HG03196 (cell line): ENCODE data around the gene SAMD7.
A peak's percentile ranks its signal among the peaks of the same experiment; 100 is the strongest.

Source experiments
- ATAC-seq: cut with Tn5 transposase; IDR thresholded peaks from one replicate; pipeline ENCODE4 v1.9.1; 2021; ENCODE audit not compliant: unreplicated experiment

SAMD7 gene, protein sequence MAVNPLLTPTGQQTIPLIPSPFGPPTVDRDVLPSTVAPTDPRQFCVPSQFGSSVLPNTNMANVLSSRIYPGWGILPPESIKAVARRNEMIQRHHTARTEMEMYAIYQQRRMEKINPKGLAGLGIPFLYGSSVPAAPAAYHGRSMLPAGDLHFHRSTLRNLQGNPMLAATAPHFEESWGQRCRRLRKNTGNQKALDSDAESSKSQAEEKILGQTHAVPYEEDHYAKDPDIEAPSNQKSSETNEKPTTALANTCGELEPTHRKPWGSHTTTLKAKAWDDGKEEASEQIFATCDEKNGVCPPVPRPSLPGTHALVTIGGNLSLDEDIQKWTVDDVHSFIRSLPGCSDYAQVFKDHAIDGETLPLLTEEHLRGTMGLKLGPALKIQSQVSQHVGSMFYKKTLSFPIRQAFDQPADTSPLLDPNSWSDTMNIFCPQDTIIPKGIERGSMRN

DNA sequence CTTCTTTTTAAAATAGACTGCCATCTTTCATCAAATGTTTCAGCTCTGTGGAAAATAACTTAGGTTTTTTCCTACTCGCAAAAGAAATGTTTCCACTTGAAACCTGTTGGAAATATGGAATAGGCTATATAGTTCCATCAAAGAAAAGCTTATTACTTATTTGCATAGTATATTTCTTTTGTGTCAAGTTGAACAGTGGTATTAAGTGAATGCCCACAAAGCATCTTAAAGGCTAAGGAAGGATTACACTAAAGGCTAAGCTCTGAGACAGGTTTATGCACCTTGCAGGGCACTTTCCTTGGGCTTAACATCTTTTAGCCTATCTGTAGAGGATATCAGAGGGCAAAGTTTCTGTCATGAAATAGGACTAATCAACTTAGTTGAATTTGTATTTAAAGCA lies at the start of gene SAMD7:
SAMD7 (plus strand) TSS at position 301 of the 400 bp plus-strand sequence. CDS start 7,927 bp downstream, outside the sequence.
- ATAC-seq = no peak

DNA sequence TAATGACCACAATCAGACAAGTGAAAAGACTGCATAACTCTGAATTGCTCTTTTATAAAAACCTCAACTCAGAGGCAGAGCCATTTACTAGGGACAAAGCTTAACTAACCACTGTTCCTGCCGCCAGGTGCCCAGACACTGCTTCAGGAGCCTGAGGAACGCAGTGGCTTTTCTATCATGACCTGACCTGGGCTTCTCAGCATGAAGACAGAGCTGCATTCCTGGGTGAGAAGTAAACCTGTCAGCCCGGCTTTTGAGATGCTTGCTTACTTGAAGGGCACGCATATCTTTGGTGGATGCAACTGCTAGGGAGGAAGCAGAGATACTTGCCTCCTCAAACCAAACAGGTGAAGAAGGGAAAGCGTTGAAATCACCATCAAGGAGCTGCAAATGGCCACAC lies 49.5 kb upstream of the SAMD7 start:
- no peak for ATAC-seq

DNA sequence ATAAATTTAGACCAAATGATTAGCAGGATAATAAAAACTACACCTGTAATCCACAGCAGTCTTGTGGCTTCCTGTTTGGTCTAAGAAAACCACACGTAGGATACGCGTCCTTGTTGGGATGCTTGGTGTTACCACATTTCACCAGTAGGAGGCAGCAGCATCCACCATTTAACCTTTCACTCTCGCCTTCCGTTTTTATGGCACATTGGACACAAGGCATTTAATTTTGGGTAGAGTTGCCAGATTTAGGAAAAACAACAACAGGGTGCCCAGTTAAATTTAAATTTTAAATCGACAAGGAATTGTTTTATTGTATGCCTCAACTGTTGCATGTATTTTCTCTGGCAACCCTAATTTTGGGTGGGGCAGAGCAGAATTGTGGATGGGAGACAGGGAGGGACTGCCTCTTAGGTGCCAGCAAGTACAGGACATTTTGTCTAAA lies 47.9 kb upstream of the SAMD7 start:
- peak; percentile 65 for ATAC-seq

DNA sequence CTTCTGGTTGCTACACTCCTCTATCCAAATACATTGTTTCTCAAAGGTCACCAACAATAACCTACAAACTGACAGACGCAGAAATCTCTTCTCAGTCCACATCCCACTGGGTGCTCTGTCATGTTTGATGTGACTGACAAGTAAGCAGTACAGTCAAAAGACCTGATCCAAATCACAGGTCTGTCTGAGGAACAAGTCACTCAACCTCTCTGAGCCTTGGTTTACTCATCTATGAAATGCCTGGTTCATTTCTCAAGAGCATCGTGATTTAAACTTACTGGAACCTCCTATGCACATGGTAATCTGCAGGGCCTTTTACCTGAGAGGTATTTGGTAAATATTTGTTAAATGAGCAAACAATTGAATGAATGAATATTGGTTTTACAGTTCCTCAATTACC lies 47.1 kb upstream of the SAMD7 start:
- no peak for ATAC-seq

DNA sequence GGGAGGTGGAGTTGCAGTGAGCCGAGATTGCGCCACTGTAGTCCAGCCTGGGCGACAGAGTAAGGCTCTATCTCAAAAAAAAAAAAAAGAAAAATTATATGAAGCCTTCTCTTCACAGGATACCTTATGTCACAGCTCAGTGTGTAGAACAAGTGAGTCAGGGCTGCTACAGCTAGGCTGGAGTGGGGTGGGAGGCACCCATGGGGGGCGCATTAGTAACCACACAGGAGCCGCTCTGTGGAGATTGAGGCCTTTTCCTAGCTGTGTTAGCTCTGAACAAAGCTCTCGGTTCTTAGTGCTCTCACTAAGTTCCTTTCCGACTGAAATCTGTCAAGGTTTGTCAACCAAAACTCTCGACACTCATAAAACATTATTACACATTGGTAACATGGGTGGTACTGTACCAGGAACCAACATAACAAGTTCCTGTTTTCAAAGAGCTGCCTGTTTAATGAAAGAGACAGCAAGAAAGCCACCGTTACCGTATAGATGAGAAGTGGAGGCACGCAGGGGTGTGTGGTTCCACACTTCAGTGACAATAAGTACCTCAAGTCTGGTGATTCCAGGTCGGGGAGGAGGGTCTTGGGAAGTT lies 46.1 kb upstream of the SAMD7 start:
- no peak for ATAC-seq

DNA sequence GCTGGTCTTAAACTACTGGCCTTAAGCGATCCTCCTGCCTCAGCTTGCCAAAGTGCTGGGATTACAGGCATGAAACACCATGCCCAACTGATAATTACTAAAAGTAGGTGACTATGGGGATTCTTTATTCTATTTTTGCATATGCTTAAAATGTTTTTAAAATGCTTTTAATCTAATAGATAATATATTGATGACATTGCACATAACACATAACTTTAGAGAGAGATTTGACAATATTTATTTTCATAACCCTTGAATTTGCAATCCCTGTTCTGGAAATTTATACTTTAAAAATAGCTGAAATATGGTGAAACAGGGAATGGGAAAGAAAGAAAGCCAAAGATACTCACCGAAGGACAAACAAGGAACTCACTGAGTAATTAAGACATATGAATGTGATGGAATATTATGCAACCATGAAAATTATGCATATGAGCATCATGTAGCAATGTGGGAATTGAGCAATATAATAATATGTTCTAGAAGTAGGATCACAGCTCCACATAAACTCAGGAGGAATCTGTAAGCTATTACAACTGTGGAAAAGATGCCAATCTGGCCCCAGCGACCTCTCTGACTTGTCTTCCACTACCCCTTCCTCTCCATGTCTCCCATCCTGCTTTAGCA lies 43.7 kb upstream of the SAMD7 start:
- ATAC-seq = no peak

DNA sequence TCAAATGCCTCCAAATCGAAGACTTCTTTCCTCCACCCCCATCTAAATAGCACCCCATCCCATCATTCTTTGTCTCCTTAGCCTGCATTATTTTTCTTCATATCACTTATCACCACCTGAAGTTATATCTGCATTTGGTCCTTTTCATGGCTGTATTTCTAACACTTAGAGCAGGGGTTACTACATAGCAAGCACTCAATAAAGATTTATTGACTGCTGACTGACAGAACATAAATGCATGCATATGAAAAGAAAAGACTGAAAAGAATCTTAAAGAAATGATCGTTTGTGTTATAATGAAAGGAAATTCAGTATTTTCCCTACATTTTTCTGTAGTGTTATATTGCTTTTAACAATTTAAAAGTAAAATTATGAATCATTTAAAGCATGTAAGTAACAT lies 43.0 kb upstream of the SAMD7 start:
- no peak for ATAC-seq

DNA sequence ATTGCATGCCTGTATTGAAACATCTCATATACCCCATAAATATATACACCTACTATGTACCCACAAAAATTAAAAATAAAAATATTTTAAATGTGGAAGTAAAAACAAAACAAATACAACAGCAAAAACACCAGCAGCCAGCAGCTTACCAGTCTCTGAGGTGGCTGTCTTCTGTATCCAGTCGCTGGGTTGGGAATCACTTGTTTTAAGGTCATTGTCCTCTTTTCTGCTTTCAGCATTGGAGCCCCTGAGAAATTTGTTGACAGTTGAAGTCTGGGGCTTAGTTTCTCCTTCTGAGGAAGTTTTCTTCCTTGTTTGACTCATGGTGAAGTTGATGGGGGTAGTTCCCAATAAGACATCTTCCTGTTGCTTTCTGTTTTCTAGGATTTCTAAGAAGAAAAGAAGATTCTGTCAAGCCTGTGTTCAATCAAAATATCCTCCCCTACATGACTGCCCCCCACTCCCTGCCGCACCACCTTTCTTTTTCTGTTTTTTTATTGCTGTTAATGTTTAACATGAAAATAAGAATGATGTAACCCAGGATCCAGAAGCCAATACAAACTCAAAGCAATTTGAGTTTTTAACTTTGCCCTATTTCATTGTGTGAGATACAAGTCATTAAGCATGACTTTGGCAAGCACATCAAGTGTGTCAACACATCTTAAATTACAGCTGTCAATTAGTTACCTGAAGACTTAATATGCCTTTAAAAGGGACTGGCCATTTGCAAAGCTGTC lies 41.7 kb upstream of the SAMD7 start, which contains the start of gene LRRC31:
LRRC31 (minus strand) TSS at position 452 of the 737 bp plus-strand sequence; CDS start at position 324, 128 bp downstream.
- no peak for ATAC-seq

DNA sequence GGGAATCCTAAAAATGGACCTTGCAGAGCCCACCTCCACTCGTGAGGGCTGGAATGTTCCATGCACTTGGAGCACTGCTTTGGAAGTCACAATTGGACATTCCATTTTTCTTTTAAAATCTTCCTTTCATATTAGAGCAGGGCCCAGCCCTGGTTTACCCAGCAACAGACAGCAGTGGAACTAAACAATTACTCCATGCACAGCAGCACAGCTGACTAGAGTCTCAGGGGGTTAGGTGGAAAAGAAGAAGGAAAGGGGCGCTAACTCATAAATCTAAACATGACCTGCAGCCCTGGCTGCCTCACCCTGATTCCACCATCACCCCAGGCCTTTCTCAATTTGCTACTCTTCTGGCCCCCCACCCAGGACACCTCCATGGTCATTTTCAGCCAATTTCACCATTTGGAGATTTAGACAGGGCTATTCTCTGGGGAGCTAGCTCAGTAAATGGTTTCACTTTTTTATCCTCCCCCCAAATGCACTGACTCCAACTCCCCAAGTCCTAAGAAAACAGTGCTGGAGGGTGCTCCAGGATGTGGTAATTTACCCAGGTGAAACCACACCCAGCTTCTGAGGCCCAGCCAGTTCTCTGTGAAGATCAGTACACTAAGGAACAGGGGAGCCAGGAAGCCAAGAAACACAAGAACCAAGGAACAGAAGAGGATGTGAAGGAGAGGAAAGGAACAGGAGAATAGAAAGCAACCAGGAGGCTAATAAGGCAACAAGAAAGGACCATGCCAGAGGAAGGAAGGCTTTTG lies 40.1 kb upstream of the SAMD7 start:
- ATAC-seq = no peak

DNA sequence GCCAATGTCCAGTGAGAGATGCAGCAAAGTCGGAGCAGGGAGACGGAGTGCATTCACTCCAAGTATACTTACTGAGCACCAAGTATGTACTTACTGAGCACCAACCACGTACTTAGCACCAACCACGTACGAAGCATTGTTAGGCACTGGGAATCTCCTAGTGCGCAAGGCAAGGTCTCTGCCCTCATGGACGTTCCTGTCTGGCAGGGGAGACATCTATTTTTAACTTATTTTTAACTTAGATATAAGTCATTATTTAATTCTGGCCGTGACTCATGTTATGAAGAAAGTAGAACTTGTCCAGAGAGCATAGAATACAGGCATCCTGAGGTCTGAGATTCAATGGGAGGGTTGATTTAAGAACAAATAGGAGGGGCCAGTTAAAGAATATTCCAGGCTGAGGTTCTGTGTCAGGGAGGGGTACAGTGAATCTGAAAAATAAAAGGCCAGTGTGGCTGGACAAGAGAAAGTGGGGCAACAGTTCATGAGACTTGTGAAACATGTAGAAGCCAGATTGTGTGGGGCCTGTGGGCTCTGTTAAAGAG lies 32.3 kb upstream of the SAMD7 start:
- ATAC-seq = no peak

DNA sequence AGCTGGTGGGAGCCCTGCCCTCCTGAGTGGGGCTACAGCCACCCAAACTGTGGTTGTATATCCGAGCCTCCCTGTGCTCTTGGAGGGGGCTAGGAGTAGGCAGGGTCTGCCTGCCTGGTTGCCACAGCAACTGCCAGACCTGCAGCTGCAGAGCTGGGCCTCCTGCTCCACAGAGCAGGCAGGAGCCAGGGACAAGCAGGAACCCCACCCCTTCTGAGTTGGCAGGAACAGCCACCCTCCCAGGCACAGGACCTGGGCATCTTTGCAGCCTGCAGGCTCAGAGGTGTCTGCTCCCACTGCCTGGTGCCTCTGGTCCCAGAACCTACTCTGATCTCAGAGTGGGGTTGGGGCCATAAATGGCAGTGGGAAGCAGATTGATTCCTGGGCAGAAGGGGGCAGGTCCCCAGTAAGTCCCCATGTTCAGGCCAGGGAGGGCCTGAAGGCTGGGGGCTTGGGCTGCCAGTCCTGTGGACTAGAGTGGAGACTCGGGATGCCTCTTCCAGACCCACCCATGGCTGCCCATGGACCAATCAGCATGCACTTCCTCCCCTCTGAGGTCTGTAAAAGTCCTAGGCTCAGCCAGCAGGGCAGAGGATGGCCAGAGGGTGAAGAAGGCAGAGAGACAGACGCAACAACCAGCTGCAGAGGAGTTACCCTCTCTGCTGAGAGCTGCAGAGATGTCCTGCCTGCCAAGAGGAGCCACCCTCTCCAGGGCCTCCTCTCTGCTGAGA lies 31.4 kb upstream of the SAMD7 start:
- ATAC-seq = no peak

DNA sequence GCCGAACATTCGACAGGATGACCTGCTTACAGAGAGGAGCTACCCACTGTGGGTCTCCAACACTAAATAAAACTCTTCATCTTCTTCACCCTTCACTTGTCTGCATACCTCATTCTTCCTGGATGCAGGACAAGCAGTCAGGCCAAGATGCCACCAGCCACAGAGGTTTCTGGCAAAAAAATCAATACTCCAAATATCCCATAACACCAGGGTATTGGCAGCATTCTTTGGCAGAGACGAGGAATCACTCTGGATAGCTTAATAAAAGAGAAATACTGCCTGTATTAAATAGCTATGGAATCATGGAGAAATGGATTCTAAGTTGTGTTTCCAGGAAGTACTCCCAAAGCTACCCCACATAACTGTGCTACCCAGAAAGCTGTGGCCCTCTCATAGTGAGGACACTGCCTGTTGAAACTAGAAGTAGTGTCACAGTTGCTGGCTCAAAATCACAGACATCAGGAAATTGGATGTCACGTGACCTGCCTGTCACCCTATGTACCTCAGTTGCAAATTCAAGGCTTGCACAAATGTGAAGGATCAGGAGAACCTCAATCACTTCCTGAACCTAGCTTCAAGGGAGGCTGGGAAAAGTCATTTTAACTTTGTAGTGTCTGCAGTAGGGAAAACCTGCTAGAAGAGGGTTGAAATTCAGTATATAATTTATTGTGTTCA lies 30.7 kb upstream of the SAMD7 start:
- ATAC-seq = no peak

DNA sequence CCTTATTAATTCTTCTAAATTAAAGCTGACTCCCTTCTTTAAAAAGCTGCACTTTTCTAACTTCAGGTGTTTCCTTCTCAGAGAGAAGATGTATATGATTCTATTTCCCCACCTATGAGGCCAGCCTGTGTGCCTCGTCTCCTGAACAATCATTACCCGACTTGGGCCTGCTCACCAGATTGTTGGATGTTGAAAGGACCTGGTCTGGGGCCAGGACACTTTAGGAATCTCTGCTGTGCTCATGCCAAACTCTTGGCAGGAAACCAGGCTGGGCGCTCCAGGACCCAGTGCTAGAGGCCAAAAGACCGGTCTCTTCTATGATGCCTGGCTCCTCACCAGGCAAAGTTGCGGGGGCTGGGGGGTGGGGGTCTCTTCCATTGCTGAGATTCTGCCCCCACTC lies 24.7 kb upstream of the SAMD7 start:
- ATAC-seq = no peak

DNA sequence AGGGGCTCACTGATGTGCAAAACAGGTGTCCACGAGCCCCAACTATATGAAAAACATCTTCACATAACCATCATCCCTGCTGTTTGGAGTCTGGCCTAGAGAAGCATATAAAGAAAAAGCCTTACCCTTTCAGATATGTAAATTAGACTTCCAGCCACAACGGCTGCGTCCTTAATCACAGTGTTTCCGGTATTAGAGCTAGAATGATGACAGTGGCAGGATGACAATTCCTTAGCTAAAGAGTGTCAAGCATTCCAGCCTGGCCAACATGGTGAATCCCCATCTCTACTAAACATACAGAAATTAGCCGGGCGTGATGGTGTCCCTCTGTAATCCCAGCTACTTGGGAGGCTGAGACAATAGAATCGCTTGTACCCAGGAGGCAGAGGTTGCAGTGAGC lies 19.5 kb upstream of the SAMD7 start:
- no peak for ATAC-seq

DNA sequence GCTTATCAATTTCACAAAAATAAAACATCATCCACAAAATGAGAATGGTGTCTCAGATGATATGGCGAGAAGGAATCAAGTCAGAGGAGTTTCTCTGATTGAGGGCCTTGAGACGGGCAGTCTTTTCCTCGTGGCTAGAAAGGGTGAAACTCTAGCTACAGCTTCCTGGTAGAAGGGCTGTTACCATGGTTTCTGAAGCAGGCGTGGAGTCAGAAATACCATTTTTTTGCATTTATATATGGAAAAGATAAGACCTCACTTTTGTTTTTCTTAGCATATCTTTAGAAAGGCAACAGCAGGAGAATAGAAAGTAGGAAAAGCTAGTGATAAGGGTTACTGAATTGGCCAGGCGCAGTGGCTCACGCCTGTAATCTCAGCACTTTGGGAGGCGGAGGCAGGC lies 17.3 kb upstream of the SAMD7 start:
- ATAC-seq = no peak

DNA sequence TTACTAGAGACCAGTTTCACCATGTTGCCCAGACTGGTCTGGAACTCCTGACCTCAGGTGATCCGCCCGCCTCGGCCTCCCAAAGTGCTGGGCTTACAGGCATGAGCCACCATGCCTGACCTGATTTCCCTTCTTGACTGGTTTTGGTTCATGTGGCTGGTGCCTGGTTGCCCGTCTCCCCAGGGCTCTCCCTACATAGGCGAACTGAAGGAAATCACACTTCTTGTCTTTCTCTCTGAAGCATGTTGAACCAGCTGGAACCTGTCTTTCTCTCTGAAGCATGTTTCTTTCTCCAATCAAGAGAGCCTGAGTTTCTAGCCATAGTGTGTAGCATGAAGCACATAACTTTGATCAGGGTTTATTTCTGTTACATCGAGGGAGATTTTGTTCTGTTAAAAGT lies 16.3 kb upstream of the SAMD7 start:
- ATAC-seq = no peak

DNA sequence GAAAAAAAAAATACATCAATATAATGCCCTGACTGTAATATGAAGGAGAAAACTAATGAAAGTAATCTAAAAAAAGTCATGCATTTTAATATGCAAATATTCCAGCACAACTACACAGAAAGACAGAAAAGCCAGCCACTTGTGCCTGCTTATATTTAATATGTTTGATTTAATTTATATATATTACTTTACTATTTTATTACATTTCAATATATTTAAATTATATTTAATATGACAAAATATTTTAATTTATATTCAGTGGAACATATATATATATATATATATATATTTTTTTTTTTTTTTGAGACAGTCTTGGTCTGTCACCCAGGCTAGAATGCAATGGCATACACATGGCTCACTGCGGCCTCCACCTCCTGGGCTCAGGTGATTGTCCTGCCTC lies 14.1 kb upstream of the SAMD7 start:
- no peak for ATAC-seq

DNA sequence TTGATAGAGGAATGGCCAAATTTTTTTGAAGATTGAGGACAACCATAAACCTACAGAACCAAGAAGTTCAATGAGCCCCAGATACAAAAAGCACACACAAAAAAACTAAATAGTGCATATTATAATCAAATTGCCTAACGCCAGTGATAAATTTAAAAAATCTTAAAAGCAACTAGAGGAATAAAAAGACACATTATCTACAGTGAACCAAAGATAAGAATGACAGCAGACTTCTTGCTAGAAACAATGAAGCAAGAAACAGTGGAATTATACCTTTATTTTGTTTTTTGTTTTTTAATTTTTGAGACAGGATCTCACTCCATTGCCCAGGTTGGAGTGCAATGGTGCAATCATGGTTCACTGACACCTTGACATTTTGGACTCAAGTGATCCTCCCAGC lies 9.9 kb upstream of the SAMD7 start:
- ATAC-seq = no peak

DNA sequence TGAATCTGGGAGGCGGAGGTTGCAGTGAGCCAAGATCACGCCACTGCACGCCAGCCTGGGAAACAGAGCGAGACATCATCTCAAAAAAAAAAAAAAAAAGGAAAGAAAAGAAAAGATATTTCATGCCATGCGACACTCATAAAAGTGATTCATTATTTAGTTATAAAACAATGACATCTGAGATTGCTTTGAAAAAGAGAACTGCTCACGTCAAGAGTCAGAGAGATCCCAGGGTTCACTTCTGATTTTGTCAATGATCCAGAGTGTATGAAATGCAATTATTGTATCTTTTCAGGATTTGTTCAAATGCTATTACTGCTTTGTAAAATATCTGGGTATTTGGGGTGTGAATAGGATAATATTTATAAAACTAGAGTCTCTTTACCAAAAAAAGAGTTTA lies 6.0 kb upstream of the SAMD7 start:
- ATAC-seq = no peak
